Fibroblast of the aortic adventitia (primary cell): ENCODE results near the gene PCSK6. TPM values are rescaled to one million over a fixed set of nuclear protein-coding genes. Genes with fewer than 3 reads are reported as not detected.
"Not testable (repeated sequence)": the region's sequence is repeated elsewhere in the genome, so short reads cannot be mapped to it uniquely, and the experiment has no call there.

Experiments
- DNase-seq: peaks from one replicate; pipeline ENCODE4 v3.0.0-alpha.2; 2010; ENCODE audit warnings: low read depth
- H3K4me3 ChIP-seq: 2 replicates; pipeline ENCODE4 v1.5.1; 2011; ENCODE audit warnings: low read depth, mild to moderate bottlenecking, control low read depth, low read length, moderate library complexity
- CTCF ChIP-seq: IDR thresholded peaks from 2 replicates; pipeline ENCODE4 v1.5.1; 2011; ENCODE audit warnings: mild to moderate bottlenecking, low read length, control low read depth, inconsistent platforms; ENCODE audit not compliant: insufficient read depth
- total RNA-seq: library from RNA; depleted of rRNA; stranded (reverse); fragments of >200 nt; gene quantifications from 2 replicates; pipeline ENCODE4 v1.2.3, GENCODE V29; 2012; ENCODE audit warnings: low replicate concordance

The PCSK6 gene
- total RNA-seq, 1 donor, result 0.81 TPM

- TF ChIP-seq CTCF, result no peak
- H3K4me3 ChIP-seq, result no peak overlapping the region
- DNase-seq, result no peak
These were observed 29.8 kb downstream of the PCSK6 start for GRCh38 chr15:101459579-101460300.

GRCh38 chr15:101458908-101459578, 30.5 kb downstream of the PCSK6 start:
- no peak overlapping the region for H3K4me3 ChIP-seq
- peak; percentile 35 for DNase-seq
- no peak for TF ChIP-seq CTCF

GRCh38 chr15:101458158-101458900, 31.2 kb downstream of the PCSK6 start:
- TF ChIP-seq CTCF, result no peak
- H3K4me3 ChIP-seq, result no peak overlapping the region
- DNase-seq, result no peak

GRCh38 chr15:101457696-101458095, 31.8 kb downstream of the PCSK6 start:
- no peak for DNase-seq
- no peak overlapping the region for H3K4me3 ChIP-seq
- TF ChIP-seq CTCF, result no peak

- TF ChIP-seq CTCF, result no peak
These were observed 33.3 kb downstream of the PCSK6 start for GRCh38 chr15:101456057-101456739.

GRCh38 chr15:101455291-101456025, 34.0 kb downstream of the PCSK6 start:
- TF ChIP-seq CTCF, result no peak
- no peak overlapping the region for H3K4me3 ChIP-seq
- DNase-seq, result no peak

More at GRCh38 chr15:101456057-101456739, 33.3 kb downstream of the PCSK6 start:
- DNase-seq, result no peak
- no peak overlapping the region for H3K4me3 ChIP-seq

- DNase-seq, H3K4me3 ChIP-seq: not testable (repeated sequence)
These were observed 34.7 kb downstream of the PCSK6 start for GRCh38 chr15:101454781-101455180.
